OCI-LY1 (cell line): ENCODE results near the gene CDC45.

Source experiments
- H2AFZ ChIP-seq: fragments of 200-600 bp; sonication (generic), shearing (Covaris generic); 2 replicates; pipeline ENCODE4 v1.6.0; 2014; ENCODE audit warnings: antibody characterized with exemption, mild to moderate bottlenecking, low read length
- H3F3A ChIP-seq: fragments of 200-600 bp; sonication (generic), shearing (Covaris generic); 2 replicates; pipeline ENCODE4 v1.6.0; 2014; ENCODE audit warnings: mild to moderate bottlenecking, antibody characterized with exemption, low read length, moderate library complexity; ENCODE audit not compliant: insufficient read depth
- H3K27ac ChIP-seq: fragments of 200-600 bp; sonication (generic); 2 replicates; pipeline ENCODE4 v1.5.1; 2014; ENCODE audit warnings: low read length, mixed run types, mild to moderate bottlenecking, low read depth; ENCODE audit not compliant: poor library complexity, severe bottlenecking
- H3K27me3 ChIP-seq: fragments of 200-600 bp; sonication (generic); 2 replicates; pipeline ENCODE4 v1.6.0; 2014; ENCODE audit warnings: antibody characterized with exemption, mild to moderate bottlenecking, low read length, moderate library complexity; ENCODE audit not compliant: insufficient read depth
- H3K36me3 ChIP-seq: fragments of 200-600 bp; sonication (generic); 2 replicates; pipeline ENCODE4 v1.6.1; 2014; ENCODE audit warnings: mild to moderate bottlenecking, antibody characterized with exemption, low read length, moderate library complexity, mixed read lengths; ENCODE audit not compliant: insufficient read depth
- H3K4me1 ChIP-seq: fragments of 200-600 bp; sonication (generic); 2 replicates; pipeline ENCODE4 v1.5.1; 2014; ENCODE audit warnings: mild to moderate bottlenecking, low read length, moderate library complexity; ENCODE audit not compliant: insufficient read depth, severe bottlenecking
- H3K4me2 ChIP-seq: fragments of 200-600 bp; sonication (generic), shearing (Covaris generic); 2 replicates; pipeline ENCODE4 v1.6.1; 2014; ENCODE audit warnings: low read length
- H3K4me3 ChIP-seq: fragments of 200-600 bp; sonication (generic); 2 replicates; pipeline ENCODE4 v1.5.1; 2014; ENCODE audit warnings: low read length, low read depth, mild to moderate bottlenecking, mixed read lengths; ENCODE audit not compliant: poor library complexity, severe bottlenecking
- H3K79me2 ChIP-seq: fragments of 200-600 bp; shearing (Covaris generic); 2 replicates; pipeline ENCODE4 v1.6.1; 2016; ENCODE audit warnings: mixed run types, low read length, mixed read lengths; ENCODE audit not compliant: insufficient read depth
- H3K9ac ChIP-seq: fragments of 200-600 bp; sonication (generic), shearing (Covaris generic); 2 replicates; pipeline ENCODE4 v1.6.1; 2014; ENCODE audit warnings: mild to moderate bottlenecking, low read length, mixed read lengths
- H3K9me2 ChIP-seq: fragments of 200-600 bp; sonication (generic), shearing (Covaris generic); 2 replicates; pipeline ENCODE4 v1.6.1; 2014; ENCODE audit warnings: low read depth, mild to moderate bottlenecking, low read length, mixed read lengths
- H3K9me3 ChIP-seq: fragments of 200-600 bp; shearing (Covaris generic); 2 replicates; pipeline ENCODE4 v1.6.1; 2014; ENCODE audit warnings: low read length, mixed read lengths
- H4K20me1 ChIP-seq: fragments of 200-600 bp; sonication (generic), shearing (Covaris generic); 2 replicates; pipeline ENCODE4 v1.6.0; 2016; ENCODE audit warnings: mild to moderate bottlenecking, low read length; ENCODE audit not compliant: insufficient read depth
- EZH2 ChIP-seq: fragments of 200-600 bp; sonication (generic), shearing (Covaris generic); IDR thresholded peaks from 2 replicates; pipeline ENCODE4 v1.8.0; 2017; ENCODE audit warnings: borderline replicate concordance, mixed run types, mild to moderate bottlenecking, antibody characterized with exemption, low read length, moderate library complexity, mixed read lengths
- TF ChIP-seq, protein P1 (sequence below): fragments of 200-600 bp; sonication (generic), shearing (Covaris generic); IDR thresholded peaks from 2 replicates; pipeline ENCODE4 v1.5.1; 2017; ENCODE audit warnings: mild to moderate bottlenecking, antibody characterized with exemption, low read length, moderate library complexity, mixed read lengths

CDC45 gene

DNA sequence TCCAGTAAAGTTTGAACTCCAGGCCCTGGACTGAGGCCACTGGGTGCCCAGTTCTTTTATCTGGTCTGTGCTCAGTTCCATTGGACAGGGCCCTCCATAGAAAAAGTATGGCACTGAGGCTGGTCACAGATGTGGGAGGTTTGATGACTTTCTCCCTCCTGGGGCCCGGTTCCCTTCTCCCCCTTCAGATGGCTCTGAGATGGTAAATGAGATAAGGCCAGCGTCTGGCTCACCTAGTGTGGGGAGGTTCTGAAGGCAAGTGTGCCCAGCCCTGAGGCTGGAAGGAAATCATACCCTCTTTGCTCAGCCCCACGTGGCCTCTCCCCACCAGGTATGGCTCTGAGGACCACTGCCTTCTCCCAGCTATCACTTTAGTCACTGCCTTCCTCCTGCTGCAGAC is 45.9 kb downstream of the CDC45 start:
- Histone ChIP-seq H3K4me1 (no peaks in the 10 kb centered on the region), H2AFZ (no peak overlapping the region), H3K4me2 (no peak overlapping the region), H3K79me2 (no peaks in the 10 kb centered on the region), H3K4me3 (no peak overlapping the region), H3F3A (no peaks in the 10 kb centered on the region), H3K36me3 (no peaks in the 10 kb centered on the region; the same call in 1 of the 2 replicates), H4K20me1 (no peaks in the 10 kb centered on the region), H3K9me2 (no peaks in the 10 kb centered on the region), H3K27ac (no peak overlapping the region), H3K9me3 (no peaks in the 10 kb centered on the region), H3K27me3 (0 out of 2 replicates have a peak, but pooled peaks cover 4% of the 10 kb centered on the region), H3K9ac (no peak overlapping the region)
- TF ChIP-seq, protein P1, sequence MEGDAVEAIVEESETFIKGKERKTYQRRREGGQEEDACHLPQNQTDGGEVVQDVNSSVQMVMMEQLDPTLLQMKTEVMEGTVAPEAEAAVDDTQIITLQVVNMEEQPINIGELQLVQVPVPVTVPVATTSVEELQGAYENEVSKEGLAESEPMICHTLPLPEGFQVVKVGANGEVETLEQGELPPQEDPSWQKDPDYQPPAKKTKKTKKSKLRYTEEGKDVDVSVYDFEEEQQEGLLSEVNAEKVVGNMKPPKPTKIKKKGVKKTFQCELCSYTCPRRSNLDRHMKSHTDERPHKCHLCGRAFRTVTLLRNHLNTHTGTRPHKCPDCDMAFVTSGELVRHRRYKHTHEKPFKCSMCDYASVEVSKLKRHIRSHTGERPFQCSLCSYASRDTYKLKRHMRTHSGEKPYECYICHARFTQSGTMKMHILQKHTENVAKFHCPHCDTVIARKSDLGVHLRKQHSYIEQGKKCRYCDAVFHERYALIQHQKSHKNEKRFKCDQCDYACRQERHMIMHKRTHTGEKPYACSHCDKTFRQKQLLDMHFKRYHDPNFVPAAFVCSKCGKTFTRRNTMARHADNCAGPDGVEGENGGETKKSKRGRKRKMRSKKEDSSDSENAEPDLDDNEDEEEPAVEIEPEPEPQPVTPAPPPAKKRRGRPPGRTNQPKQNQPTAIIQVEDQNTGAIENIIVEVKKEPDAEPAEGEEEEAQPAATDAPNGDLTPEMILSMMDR = no peak
- no peak for TF ChIP-seq EZH2

DNA sequence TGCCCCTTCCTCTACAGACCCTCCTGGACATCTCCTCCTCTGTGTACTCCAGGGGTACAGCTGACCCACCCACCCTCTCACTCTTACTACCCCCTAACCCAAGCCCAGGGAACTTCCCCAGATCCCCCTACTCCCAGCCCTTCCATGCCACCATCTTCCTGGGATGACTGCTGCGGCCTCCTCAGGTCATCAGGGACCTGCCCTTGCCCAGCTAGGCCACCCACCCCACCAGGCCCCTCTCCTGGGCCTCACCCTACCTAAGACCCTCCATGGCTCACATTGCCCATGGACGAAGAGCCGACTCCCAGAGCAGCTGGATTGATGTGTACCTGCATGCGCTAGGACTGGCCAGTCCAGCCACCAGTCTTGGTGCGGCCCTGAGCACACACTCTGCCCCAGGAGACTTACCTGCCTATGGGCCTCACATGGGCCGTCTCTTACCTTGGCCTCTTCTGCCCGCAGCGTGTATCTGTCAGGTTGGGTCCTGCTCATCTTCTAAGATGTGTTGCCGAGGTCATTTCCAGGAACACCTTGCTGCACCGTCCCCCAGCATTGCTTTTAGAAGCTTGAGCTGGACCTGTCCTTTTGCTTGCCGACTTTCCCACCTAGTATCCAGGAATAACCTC is 46.5 kb downstream of the CDC45 start:
- H3K9ac ChIP-seq = no peak overlapping the region

DNA sequence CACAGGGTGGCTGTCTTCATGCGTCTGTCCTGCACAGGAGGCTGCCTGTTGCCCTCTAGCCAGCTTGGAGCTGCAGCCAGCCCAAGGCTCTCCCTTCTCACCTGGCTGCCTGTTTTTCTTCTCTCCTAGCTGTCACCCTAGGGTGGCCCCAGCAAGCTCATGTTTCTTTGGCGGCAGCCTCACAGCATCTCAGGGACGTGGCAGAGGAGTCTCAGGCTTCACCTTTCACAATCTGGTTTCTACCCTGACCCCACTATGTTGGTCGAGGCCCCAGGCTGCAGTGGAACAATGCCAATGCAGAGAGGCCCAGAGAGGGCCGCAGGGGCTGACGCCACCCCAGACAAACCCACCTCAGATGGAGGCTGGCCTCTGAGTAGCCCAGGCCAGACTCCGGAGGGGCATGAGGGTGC is 47.0 kb downstream of the CDC45 start:
- Histone ChIP-seq H3K36me3 (no peaks in the 10 kb centered on the region), H3K4me1 (no peaks in the 10 kb centered on the region), H2AFZ (no peak overlapping the region), H3K27ac (no peak overlapping the region), H3F3A (no peaks in the 10 kb centered on the region), H3K27me3 (0 out of 2 replicates have a peak, but pooled peaks cover 4% of the 10 kb centered on the region), H3K9ac (no peak overlapping the region), H3K79me2 (no peaks in the 10 kb centered on the region), H3K4me3 (no peak overlapping the region), H4K20me1 (no peaks in the 10 kb centered on the region), H3K9me3 (no peaks in the 10 kb centered on the region), H3K9me2 (no peaks in the 10 kb centered on the region), H3K4me2 (no peak overlapping the region)
- TF ChIP-seq, protein P1 = no peak
- TF ChIP-seq EZH2 = no peak

More for the DNA sequence above, 46.5 kb downstream of the CDC45 start:
- no peak overlapping the region for H3K4me3 ChIP-seq
- no peak overlapping the region for H3K27ac ChIP-seq
- H2AFZ ChIP-seq = no peak overlapping the region
- no peaks in the 10 kb centered on the region for H3K79me2 ChIP-seq
- H3K4me1 ChIP-seq = no peaks in the 10 kb centered on the region
- no peaks in the 10 kb centered on the region for H3F3A ChIP-seq
- H3K4me2 ChIP-seq = no peak overlapping the region
- no peaks in the 10 kb centered on the region for H3K9me2 ChIP-seq
- H4K20me1 ChIP-seq = no peaks in the 10 kb centered on the region
- no peaks in the 10 kb centered on the region; the same call in 1 of the 2 replicates for H3K36me3 ChIP-seq
- 0 out of 2 replicates have a peak, but pooled peaks cover 4% of the 10 kb centered on the region for H3K27me3 ChIP-seq
- H3K9me3 ChIP-seq = no peaks in the 10 kb centered on the region
- TF ChIP-seq, protein P1 = no peak
- TF ChIP-seq EZH2 = no peak
